Neural cell (in vitro differentiated cells): ENCODE results near the gene ZNF648.

Experiments
- CTCF ChIP-seq: fragments of 450-650 bp; IDR thresholded peaks from 2 replicates; pipeline ENCODE4 v1.5.1; 2014; ENCODE audit warnings: antibody characterized with exemption, mild to moderate bottlenecking, moderate library complexity; ENCODE audit not compliant: poor library complexity, severe bottlenecking
- EP300 ChIP-seq: fragments of 450-650 bp; conservative IDR thresholded peaks from 2 replicates; pipeline ENCODE4 v1.6.1; 2014; ENCODE audit warnings: antibody characterized with exemption, mild to moderate bottlenecking, moderate library complexity; ENCODE audit not compliant: poor library complexity, severe bottlenecking
- MXI1 ChIP-seq: fragments of 450-650 bp; conservative IDR thresholded peaks from 2 replicates; pipeline ENCODE4 v1.6.1; 2014; ENCODE audit warnings: antibody characterized with exemption, mild to moderate bottlenecking; ENCODE audit not compliant: poor library complexity, severe bottlenecking
- POLR2AphosphoS5 ChIP-seq: IDR thresholded peaks from 2 replicates; pipeline ENCODE4 v1.6.1; 2012
- RAD21 ChIP-seq: fragments of 450-650 bp; conservative IDR thresholded peaks from 2 replicates; pipeline ENCODE4 v1.6.1; 2014; ENCODE audit warnings: antibody characterized with exemption, mild to moderate bottlenecking, moderate library complexity
- REST ChIP-seq: IDR thresholded peaks from 2 replicates; pipeline ENCODE4 v1.6.1; 2012; ENCODE audit warnings: borderline replicate concordance
- TAF1 ChIP-seq: IDR thresholded peaks from 2 replicates; pipeline ENCODE4 v1.6.1; 2012; ENCODE audit warnings: low read depth

GRCh38 chr1:182032251-182032650, 29.3 kb downstream of the ZNF648 start:
- no peak for TF ChIP-seq EP300
- no peak for TF ChIP-seq CTCF
- TF ChIP-seq REST: no peak
- TF ChIP-seq TAF1: no peak
- TF ChIP-seq RAD21: no peak
- no peak for TF ChIP-seq POLR2AphosphoS5
- no peak for TF ChIP-seq MXI1
